ENCODE data around the gene RERG.

Gene RERG

GRCh38 chr12:15216036-15216889, 5.0 kb downstream of the RERG start:
- DNase-seq, result no peak

DNA sequence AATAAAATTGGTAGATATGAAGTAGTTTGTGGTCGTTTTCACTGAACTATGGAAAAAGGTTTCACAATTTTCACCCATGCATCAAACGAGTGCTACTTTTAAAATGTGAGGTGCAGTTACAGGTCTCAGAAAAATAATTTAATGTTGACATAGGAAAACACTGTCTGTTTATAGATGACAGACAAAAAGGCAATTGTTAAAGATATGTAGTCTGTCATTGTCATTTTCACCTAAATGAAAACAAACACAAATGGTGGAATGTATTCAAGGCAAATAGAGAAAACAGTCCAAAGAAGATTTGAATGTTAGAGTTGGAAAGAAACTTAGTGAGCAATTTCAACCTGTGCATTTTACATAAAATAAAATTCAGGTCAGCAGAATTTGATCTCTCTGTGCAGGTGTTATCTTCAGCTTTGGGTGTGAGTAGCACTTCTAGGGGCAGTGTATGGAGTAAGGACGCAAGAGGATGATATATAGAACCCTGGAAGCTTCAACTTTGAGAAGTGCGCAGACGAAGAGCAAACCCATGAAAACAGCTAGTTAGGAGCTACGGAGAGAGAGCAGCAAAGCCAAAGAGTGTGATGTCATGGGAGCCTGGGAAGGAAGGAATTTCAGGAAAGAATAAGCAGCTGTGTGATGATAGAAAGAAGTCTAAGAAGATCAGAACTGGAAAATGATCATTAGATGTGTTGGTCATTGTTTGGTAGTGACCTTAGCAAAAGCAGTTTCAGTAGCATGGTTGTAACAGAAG, 6.2 kb downstream of the RERG start:
- DNase-seq, result no peak

DNA sequence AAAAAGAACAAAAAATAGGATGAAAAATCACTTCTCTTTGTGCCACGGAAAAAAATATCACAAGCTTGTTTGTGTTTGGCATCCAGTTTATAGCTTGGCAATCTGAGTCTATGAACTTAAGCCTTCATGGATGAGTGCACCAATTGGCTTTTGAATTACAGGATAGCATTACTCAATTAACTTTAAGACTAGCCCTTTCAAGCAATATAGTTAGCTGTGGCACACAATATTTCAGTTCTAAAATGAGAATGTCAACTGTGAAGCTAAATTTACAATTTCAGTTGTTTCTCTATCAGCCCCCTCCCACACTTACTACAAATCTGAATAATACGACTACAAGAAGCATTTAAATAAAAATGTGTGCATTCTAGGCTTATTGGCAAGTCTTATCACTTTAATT, 8.3 kb downstream of the RERG start:
- DNase-seq, result no peak

GRCh38 chr12:15209782-15210181, 11.4 kb downstream of the RERG start:
- DNase-seq, result no peak

DNA sequence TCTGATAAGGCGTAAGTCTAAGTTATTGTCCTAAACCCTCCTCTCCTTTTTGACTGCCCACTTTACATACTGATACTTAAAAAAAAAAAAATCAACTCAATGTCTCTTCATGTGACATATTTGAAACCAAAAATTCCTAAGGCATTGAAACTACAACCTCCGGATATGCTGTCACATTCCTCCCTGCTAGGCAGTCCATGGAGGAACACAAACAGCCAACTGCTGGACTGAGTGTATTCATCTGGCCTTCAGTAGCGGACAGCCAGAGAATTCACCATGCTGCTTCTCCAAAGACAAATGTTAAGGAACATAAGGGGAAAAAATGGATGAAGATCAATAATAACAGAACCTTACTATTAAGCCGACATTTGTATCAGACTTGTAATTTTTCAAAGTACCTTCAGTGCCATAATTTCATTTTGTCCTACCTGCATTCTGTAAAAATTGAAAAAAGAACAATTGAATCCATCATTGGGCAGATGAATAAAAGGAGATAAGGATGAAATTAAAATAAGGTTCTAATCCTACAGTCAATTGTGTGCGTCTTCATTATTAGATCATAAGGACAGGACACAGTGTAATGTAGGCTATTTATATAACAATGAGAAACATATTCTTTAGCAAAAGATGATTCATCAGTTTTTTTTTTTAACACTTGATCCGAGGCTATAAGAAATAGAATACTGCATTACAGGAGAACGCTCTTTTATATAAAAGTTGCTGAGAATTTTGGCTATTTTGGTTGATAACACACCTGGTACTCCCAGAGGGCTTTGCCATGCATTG, 12.2 kb downstream of the RERG start:
- DNase-seq, result no peak

DNA sequence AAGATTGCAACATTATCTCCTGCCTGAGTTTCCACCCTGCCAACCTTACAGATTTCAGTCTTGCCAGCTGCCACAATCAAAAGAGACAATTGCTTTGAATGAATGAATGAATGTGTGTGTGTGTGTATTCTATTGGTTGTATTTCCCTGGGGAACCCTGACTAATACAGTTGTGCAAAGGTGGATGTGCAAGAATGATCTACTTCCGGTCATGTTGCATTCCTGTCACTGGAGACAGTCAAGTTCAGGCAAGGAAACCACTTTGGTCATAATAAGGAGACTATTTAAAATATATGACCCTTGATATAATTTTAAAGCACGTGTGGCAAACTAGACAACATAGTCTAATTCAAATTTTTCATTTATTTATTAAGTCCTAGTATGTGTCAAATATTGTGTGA, 13.1 kb downstream of the RERG start:
- no peak for DNase-seq

GRCh38 chr12:15206831-15207389, 14.3 kb downstream of the RERG start:
- DNase-seq, result no peak

GRCh38 chr12:15206338-15206737, 14.9 kb downstream of the RERG start:
- DNase-seq, result no peak

- no peak for DNase-seq
Observed at GRCh38 chr12:15205341-15206010, 15.7 kb downstream of the RERG start.

DNA sequence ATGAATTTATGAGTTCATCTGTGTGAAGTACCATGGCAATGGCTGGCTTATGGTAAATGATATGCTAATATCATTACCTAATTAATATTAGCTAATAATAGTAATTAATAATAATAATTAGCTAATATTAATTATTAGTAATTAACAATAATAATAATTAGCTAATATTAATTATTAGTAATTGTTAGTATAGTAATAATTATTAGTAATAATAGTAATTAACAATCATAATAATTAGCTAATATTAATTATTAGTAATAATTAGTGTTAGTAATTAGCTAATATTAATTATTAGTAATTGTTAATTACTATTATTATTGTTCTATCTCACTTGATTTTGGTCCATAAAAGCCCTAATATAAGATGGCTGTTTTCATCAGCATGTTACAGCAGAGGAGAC, 19.8 kb downstream of the RERG start:
- no peak for DNase-seq

DNA sequence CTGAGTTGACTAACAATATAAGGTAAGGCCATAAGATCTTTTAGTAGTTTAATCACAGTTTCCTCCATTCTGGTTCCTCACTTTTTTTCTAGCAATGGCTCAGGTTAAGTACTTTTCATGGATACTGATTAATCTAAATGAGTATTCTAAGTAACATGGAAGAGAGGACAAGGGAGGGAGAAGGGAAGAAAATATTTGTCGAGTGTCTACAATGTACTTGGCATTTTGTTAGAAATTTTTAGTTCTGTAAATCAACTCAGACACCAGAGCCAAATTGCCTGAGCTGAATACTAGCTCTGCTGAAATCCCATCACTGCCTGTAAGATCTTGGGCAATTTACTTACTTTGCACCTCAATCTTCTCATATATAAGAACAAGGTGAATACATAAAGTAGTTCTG, 20.2 kb downstream of the RERG start:
- no peak for DNase-seq

GRCh38 chr12:15200641-15201040, 20.6 kb downstream of the RERG start:
- no peak for DNase-seq

GRCh38 chr12:15199930-15200329, 21.3 kb downstream of the RERG start:
- DNase-seq, result no peak

DNA sequence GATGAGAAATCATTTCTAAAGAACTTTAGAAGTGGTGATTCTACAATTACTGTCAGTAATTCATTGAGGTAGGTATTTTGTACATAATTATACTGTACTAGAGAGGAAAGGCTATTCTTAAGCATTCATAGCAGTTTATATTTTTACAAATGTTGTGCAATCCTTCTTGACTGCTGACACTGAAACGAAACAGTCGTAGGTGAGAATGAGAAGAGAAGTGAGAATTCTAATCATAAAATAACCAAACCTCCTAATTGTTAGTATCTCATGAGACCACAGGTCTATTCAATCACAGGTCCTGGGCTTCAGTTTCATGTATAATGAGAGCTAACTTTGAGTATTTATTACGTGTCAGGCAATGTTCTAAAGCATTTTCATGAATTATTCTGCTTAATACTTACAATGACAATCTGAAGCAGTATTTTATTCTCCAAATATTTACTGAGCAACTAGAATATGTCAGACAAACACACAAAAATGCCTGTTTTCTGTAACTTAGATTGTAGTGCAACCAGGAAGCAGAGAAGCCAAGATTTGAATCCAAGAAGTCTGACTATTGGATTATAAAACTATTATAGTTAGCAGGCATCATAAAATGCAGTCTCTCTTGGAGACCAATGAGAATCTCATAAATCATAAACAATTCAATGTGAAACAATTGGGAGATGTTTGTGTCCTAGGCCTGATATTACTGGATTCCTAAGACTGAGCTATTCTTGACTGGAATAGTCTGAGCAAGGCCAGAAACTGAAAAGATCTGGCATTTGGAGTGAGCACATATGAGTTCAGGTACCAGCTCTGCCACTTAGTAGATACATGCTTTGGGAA, 24.3 kb downstream of the RERG start:
- no peak for DNase-seq

- DNase-seq, result no peak
Observed at GRCh38 chr12:15196221-15196620, 25.0 kb downstream of the RERG start.

DNA sequence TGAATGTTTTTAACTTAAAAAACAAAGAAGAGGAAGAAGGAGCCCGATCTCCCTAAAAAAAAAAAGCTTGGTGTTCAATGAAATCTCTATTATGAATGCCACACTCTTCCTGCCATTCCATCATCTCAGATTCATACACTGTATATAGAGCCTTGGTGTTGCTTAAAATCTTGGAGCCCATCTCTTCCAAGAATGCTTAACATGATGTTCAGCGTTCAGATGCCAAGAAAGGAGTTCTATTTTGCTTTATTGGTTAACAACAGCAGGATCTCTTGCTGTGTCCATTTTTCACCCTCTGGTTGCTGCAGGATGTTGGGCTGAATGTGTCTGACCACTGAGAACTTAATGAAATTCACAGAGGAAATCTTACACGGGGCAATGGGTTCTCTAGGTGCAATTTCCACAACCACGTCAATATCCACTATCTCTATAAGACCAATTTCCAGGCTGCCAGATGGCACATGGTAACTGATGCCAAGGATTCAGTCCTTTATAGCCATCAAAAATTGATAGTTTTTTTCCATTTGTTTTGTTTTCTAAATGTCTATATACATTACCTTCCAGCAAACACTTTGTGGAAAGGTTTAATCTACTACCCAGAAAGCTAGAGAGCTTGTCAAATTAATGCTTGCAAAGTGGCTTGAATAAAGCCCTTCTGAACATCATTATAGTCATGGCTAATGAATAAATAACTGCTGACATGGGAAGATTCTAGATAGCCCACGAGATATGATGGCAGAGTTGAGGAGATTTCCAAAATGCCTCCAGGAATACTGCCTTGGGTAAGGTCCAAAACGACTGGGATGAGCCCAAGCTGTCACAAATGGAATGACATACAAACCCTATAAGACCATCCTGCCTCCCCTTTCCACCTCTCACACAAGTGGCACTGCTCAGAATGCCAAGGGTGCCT, 26.5 kb downstream of the RERG start:
- no peak for DNase-seq

DNA sequence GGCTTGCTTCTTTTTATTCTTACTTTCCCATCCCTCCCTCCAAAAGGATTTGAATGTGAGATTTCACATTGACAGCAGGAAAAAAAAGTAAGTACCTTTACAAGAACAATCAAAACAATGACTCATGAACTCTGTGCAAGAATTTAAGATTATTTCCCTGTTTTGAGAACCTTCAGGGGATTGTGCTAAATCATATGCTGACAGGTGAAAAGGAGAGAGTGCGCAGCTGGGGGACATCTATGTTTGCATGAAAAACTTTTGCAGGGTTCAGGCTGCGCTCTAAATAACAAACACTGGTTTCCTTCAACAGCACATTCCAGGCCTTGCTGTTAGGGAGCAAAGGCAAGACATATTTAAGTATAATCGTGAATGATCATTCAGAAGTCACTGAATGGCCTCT, 27.3 kb downstream of the RERG start:
- no peak for DNase-seq

GRCh38 chr12:15192720-15193119, 28.5 kb downstream of the RERG start:
- DNase-seq, result no peak

DNA sequence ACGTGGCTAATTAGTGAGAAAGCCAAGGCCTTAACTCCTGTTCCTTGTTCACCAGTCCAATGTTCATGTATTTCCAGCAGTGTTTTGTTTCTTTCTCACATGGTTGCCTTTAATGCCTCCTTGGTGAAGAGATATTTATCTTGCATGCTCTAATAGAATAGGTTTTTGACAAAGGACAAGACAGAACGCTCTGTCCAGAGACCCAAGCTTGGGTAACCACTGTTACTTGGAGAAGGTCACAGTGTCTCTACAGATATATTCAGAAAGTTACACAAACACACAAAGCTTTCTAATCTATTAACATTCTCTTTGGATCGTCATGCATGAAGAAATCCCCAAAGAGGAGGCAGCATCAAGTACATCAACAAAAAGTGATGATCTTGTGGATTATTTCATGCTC, 33.1 kb downstream of the RERG start:
- no peak for DNase-seq

DNA sequence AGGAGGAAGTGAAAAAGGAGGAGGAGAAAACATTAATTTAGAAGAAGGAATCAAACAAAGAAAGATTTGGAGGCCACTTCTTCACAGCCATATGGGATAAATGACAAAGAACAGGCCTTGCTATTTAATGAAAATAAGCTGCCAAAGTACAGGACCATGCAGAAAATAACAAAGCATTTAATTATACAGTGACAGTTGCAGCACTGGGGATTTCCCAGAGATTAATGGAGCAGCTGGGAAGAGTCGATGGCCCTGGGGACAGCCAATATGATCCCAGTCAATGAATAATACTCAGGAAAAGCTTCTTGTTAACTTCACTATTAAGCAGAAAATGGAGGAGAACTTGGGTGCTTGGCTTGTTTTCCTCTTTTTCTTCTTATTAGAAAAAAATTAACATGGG, 34.6 kb downstream of the RERG start:
- no peak for DNase-seq

- DNase-seq, result no peak
Observed at GRCh38 chr12:15184484-15184883, 36.7 kb downstream of the RERG start.
